8988T (cell line): ENCODE results near the gene EXD1.
A peak's percentile ranks its signal among the peaks of the same experiment; 100 is the strongest.
"Not testable (repeated sequence)": the region's sequence is repeated elsewhere in the genome, so short reads cannot be mapped to it uniquely, and the experiment has no call there.

Experiments used
- DNase-seq: peaks from one replicate; pipeline ENCODE4 v3.0.0; 2011

EXD1 gene, protein sequence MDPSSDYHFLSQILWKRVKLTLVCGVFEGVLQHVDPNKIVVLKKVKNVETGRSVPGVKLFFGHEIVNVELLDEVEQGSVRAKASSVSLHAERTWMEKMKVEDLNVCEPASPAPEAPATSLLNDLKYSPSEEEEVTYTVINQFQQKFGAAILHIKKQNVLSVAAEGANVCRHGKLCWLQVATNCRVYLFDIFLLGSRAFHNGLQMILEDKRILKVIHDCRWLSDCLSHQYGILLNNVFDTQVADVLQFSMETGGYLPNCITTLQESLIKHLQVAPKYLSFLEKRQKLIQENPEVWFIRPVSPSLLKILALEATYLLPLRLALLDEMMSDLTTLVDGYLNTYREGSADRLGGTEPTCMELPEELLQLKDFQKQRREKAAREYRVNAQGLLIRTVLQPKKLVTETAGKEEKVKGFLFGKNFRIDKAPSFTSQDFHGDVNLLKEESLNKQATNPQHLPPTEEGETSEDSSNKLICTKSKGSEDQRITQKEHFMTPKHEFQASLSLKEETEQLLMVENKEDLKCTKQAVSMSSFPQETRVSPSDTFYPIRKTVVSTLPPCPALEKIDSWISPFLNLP

DNA sequence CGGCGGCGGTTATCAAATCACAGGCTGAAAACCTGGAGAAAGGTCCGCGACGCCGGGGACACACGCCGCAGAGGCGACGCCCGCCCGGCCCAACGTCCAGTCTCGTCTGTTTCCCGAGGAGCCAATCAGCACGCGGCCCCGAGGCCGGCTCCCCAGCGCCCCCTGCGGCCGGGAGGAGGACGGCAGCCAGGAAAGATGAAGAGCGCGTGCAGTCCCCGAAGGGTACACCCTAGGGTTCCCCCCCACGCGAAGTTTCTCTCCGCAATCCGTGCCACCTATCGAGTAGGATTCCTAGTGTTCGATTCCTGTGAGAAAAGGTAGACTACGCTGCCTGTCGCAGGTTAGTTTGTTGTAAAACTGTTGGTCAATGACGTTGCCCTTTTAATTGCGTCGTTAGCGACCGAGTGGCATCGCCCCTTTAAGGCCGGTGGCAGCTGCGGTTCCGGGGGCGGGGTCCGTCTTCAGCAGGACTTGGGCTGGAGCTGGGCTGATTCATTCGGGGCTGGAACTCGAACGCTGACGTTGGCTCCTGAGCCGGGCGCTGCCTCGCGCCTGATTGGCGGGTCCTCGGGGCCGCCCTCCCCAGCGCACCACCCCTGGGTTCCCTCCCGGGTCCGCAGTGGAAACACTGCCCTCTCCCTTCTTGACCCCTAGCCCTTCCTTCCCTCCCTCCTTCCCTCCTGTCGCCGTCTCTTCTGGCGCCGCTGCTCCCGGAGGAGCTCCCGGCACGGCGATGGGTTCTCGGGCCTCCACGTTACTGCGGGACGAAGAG is at the start of gene EXD1, which contains the start of gene CHP1:
Gene EXD1, minus strand, starts transcription at position 108 of the 772 bp plus-strand sequence. CDS start 4,182 bp downstream, outside the sequence.
Gene CHP1, plus strand, starts transcription at position 619 of the 772 bp plus-strand sequence. Its CDS starts 115 bp downstream, at position 734.
- DNase-seq = peak; percentile 52

DNA sequence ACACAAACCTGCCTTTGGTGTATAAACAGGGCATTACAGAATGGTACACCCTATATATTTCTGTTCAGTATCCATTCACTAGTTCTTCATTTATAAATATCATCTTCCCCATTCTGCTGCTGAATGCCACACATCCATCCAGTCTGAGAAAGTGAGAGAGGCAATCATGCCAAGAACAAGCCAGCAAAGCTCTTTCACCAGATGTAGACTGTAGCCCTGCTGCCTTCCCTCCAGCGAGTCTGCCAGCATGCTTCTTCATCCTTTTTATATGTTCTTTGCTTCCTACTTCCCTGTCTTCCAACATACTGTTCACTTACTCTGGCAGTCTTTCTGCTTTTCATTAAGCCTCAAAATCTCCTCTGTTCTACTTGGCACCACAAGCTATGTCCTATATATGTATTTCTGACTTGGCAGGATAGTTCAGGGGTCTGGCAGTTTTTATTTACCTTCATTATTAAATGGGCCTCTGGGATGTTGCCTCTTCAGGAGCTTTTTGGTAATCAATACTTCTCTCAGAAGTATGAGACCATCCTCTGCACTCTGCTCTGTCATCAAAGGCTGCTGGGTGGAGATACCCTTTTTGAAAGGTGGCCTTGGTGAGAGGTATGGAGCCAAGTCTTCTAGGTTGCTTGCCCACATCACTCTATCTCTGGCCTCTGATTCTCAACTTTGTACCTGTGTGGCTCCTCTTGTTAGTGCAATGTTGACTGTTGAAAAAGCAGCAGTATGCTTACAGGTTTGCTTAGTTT is 49.2 kb upstream of the EXD1 start:
- no peak for DNase-seq

DNA sequence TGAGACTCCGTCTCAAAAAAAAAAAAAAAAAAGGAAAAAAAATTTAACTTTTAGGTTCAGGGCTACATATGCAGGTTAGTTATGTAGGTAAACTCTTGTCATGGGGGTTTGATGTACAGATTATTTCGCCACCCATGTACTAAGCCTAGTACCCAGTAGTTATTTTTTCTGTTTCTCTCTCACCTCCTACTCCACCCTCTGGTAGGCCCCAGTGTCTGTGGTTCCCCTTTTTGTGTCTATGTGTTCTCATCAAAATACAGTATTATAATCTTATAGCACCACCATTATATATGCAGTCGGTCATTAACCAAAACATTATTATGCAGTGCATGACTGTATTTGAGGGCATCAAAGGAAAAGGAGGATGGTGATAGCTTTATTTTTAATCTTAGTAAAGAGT is 47.8 kb upstream of the EXD1 start:
- no peak for DNase-seq

DNA sequence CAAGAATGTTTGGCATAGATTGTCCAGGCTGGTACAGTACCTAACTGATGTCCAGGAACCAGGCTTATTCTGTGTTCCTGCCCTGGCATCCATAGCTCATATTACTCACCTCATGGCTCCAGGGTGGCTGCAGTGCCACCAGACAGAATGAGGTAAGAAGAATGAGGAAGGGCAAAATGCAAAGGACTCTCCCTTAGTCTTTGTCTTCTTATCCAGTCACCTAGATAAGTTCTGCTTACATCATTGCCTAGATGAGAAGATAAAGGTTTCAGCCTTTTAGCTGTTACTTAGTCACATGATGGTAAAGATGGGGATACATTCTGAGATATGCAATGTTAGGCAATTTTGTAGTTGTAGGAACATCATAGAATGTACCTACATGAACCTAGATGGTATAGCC is 46.3 kb upstream of the EXD1 start:
- DNase-seq = no peak

DNA sequence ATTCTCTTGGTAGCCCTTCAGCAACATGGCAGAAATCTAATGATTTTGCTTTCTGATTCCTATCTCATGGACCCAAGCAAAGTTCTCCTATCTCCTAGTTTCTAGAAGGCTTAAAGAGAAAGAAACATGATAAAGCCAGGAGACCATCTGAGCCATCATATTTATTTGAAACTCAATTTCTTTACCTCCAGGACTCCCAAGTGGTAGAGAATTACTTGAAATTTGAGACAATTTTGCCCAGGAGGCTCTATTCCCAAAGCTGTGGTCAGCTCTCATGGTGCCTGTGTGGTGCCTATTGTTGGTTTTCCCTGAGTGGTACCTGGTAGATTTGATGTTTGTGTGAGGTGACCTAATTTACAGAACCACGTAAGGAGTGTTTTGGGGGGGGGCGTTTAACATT is 39.3 kb upstream of the EXD1 start:
- no peak for DNase-seq

DNA sequence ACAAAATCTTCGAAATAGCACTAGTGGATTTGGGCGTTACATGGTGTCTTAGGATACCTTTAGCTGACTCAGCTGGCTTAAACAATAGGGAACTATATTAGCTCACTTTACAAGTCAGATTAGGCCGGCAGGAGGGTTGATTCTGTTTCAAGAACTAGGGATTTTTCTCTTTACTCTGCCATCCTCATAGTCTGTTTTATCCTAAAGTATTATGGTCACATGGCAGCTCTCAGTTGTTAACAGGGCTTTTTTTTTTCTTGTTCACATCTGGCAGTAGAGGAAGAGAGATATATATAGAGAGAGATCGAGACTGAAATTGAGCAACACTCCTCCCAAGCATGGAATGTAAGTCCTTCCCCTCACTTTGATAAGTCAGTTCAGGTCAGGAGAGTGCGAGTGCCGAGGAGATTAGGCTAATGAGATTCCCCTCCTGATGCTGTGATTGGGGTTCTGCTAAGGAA is 33.4 kb upstream of the EXD1 start:
- DNase-seq = no peak

DNA sequence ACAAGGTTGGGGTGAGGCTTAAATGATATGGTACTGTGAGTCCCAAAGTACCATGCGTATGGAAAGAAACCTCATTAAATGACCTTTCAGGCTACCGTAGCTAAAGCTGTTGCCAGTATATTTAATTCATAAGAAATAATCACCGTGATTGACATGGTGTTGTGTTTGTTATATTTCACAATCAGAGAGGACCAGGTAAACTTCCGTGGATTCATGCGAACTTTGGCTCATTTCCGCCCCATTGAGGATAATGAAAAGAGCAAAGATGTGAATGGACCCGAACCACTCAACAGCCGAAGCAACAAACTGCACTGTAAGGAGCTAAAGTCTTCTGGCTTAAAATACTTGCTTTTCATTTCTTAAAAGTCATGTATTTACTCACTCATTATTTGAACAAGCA is 32.0 kb upstream of the EXD1 start:
- DNase-seq = no peak

DNA sequence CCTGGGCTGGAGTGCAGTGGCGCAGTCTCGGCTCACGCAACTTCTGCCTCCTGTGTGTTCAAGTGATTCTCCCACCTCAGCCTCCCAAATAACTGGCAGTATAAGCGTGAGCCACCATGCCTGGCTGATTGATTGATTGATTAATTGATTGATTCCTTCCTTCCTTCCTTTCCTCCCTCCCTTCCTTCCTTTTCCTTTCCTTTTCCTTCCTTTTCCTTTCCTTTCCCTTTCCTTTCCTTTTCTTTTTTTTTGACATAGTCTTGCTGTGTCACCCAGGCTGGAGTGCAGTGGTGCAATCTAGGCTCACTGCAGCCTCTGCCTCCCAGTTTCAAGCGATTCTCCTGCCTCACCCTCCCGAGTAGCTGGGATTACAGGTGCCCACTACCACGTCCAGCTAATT is 30.4 kb upstream of the EXD1 start:
- DNase-seq = not testable (repeated sequence)

DNA sequence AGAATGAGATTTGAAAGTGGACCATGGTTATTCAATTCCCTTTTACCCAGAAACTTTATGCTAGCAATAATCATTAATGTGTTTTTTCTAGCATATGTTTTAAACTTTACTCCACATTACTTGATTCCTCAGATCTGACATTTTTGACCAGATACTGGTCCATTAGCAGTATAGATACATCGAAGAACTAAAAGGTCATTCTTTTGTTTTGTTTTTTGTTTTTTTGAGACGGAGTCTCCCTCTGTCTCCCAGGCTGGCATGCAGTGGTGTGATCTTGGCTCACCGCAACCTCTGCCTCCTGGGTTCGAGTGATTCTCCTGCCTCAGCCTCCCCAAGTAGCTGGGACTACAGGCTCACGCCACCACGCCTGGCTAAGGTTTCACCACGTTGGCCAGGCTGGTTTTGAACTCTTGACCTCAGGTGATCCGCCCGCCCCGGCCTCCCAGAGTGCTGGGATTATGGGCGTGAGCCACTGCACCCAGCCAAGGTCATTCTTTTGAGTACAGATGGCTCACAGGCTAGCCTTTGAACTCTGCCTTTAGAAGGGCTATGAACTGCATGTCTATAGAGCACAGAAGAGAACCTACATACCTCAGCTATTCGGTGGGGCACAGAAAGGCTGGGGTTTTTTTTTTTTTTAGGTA is 29.1 kb upstream of the EXD1 start:
- no peak for DNase-seq

DNA sequence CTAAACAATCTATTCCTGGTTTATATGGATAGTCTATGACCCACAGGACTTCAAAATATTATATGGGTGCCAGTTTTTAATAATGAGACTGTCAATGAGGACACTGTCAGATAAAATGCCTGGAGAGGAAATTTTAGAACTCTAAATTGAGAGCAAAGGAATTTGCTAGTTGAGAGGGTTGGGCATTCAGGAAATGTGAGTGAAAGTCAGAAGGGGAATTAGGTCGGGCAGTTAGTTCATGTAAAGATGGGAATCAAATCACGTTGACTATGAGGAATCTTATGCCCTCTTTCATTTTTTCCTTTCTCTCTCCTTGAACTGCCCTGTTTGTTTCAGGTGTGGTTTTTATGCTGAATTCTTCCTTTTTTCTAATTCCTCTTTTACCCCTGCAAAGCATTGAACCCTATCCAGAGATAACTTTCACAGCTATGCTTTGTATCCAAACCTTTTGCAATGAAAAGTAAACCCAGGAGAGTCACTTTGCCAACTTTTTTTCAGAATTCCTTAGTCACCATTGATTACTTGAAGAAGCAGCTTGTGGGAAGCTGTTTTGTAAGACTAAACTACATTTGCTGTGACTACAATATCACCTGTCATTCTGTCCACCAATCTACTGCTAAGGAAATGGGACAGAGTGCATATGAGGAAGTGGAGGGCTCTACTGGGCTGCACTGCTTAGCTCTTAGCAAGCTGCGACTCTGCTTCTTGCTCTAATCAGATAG is 28.4 kb upstream of the EXD1 start:
- DNase-seq = no peak

DNA sequence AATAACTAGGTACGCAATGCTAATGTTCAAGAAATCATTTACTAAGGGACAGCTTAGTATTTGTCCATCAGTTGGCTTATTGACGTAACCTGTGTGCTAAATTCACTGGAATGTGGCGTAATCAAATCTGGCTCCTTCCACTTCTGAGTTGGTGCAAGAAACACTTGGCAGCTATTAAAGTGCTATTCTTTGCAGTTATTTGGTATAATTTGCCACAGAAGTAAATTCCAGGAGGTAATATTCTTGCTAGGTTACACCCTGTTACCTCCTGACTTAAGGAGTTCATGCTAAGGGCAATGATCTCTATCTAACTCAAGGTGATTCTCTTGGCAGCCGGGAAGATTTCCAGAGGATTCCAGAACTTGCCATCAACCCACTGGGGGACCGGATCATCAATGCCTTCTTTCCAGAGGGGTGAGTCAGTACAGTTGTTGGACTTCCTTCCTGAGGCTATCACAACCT is 26.1 kb upstream of the EXD1 start:
- no peak for DNase-seq

DNA sequence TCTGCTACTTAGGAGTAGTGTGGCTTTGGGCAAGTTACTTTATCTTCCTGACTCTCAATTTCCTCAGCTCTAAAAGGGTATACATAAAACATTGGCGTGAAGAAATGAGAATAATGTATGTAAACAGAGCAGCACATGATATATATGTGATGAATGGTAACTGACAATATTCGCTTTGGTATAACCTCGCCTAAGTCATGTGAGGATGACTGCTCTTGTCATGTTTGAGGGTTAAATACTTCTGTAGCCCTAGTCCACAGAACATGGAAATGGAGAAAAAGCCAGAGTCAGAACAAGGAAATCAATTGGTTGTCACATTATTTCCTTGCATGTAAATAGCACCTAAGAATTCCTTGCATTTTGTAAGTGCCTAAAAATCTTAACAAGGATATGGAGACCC is 25.5 kb upstream of the EXD1 start:
- DNase-seq = no peak

DNA sequence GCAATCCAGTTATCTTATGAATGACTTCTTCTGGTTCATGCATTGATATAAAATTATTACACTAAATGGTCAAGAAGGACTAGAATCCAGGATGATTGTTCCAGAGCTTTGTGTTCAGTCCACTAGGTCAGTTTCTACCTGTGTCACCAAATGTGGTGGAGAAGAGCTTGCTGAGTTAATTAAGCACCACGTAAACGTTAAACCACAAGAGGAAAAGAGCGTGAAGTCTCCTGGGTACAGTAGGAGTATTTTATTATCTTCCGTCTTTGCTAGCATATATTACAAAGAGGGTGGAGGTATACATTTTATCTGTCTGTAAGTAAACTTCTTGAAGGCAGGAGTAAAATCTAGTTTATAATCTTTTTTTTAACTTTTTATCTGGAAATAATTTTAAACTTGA is 24.0 kb upstream of the EXD1 start:
- DNase-seq = no peak

DNA sequence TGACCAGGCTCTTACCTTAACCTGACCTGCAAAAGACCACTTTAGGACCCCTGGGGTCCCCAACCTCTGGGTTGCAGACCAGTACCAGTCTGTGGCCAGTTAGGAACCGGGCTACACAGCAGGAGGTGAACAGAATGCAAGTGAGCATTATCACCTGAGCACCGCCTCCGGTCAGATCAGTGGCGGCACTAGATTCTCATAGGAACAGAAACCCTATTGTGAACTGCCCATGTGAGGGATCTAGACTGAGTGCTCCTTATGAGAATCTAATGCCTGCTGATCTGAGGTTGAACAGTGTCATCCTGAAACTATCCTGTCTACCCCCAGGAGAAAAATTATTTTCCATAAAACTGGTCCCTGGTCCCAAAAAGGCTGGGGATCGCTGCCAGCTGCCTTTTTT is 20.9 kb upstream of the EXD1 start:
- DNase-seq = no peak

DNA sequence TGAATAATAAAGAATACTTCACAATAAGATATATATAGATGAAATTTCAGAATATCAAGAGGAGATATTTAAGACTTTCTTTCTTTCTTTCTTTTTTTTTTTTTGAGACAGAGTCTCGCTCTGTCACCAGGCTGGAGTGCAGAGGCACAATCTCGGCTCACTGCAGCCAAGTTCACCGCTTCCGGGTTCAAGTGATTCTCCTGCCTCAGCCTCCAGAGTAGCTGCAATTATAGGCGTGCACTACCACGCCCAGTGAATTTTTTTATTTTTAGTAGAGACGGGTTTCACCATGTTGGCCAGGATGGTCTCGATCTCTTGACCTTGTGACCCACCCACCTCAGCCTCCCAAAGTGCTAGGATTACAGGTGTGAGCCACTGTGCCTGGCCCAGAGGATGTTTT is 20.2 kb upstream of the EXD1 start:
- DNase-seq = not testable (repeated sequence)

DNA sequence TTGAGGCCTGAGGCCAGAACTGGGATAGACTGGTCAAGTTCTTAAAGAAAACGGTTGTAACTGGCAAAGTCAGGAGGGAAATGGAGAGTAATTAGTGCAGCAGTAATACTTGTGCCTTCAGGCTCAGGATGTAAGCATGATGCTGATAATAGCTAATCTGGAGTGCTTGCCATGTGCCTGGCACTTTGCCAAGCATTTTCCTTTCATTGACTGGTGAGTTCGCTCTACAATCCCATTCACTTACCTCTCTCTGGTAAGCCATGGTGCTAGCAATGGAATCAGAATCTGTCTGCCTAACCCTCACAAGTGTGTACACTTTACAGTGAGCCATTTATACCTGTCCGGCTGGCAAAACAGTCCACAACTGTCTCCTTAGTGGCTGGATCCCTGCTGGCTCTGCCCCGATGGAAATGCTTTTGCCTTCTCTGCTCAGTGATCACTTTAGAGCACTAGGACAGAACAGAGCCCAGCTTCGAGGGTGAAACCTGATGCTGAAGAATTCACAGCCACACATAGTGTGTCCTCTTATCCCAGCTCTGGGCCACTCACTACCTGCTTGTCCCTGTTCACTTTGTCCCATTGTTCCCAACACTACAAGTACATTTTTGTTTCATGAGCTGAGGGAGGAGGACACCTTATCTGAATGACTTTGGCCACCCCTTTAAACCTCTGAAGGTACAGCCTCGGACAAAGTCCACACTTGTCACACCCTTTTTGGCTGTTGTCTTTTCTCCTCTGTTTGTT is 10.8 kb upstream of the EXD1 start:
- no peak for DNase-seq

DNA sequence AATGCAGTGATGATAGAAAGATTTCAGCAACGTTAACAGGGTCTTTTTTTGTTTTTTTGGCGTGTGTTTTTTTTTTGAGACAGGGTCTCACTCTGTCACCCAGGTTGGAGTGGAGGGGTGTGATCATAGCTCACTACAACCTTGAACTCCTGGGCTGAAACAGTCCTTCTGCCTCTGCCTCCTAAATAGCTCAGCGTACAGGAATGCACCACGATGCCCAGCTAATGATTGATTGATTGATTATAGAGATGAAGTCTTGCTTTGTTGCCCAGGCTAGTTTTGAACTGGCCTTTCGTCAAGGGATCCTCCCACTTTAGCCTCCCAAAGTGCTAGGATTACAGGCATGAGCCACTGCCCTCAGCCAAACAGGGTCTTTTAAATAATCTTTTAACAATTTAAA is 7.5 kb upstream of the EXD1 start:
- no peak for DNase-seq

DNA sequence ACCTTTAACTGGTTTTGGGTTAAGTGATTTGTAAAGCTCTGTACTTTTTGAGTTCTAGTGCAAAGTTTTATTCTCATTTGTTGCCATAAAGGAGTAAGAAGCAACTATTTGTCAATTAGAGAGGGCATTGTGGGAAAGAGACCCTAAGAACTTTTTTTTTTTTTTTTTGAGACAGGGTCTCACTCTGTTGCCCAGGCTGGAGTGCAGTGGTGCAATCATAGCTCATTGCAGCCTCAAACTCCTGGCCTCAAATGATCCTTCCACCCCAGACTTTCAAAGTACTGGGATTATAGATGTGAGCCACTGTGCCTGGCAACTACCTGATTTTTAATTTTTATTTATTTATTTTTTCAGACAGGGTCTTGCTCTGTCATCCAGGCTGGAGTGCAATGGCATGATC is 5.4 kb upstream of the EXD1 start:
- DNase-seq = no peak

DNA sequence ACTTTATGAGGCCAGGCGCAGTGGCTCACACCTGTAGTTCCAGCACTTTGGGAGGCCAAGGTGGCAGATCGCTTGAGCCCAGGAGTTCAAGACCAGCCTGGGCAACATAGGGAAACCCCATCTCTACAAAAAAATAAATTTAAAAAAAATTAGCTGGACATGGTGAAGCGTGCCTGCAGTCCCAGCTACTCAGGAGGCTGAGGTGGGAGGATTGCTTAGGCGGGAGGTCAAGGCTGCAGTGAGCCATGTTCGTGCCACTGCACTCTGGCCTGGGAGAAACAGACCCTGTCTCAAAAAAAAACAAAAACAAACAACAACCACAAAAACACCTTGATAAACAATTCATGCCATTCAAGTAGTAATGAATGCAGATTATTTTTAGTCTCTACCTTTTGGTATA is 4.7 kb upstream of the EXD1 start:
- not testable (repeated sequence) for DNase-seq

DNA sequence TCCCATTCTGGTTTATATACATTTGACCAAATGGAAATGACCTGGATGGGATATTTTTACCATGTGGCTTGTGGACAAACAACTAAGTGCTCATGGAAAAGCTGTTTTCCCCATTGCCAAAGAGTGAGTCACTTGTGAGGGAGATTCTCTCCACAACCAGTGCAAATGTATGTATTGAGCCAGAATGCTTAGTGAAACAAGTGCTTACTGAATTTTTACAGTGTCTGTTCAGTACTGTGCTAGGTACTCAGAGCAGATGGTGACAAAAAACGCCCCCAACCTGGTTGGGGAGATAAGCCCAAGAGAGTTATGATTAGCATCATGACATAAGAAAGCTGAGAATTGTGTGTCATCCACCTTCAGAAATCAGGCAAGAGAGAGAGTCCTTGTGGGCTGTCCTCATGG is 2.8 kb upstream of the EXD1 start:
- DNase-seq = no peak
